WI38 (cell line): ENCODE data around the gene ANKIB1.
"Not testable (repeated sequence)": the region's sequence is repeated elsewhere in the genome, so short reads cannot be mapped to it uniquely, and the experiment has no call there.

Source experiments
- H3K4me3 ChIP-seq: 2 replicates; pipeline ENCODE4 v1.5.1; 2011; ENCODE audit warnings: low read depth, mild to moderate bottlenecking, control low read depth, low read length
- CTCF ChIP-seq: IDR thresholded peaks from 2 replicates; pipeline ENCODE4 v1.5.1; 2012; ENCODE audit warnings: low read depth, mild to moderate bottlenecking, control low read depth, low read length

ANKIB1 gene

GRCh38 chr7:92402920-92403759 lies 157.4 kb downstream of the ANKIB1 start:
- TF ChIP-seq CTCF = no peak
- no peak overlapping the region for H3K4me3 ChIP-seq

GRCh38 chr7:92403760-92404074 lies 157.9 kb downstream of the ANKIB1 start:
- H3K4me3 ChIP-seq = no peak overlapping the region
- no peak for TF ChIP-seq CTCF

- TF ChIP-seq CTCF = no peak
- H3K4me3 ChIP-seq = no peak overlapping the region
Observed at GRCh38 chr7:92404170-92404614, 158.4 kb downstream of the ANKIB1 start.

- H3K4me3 ChIP-seq = no peak overlapping the region
- no peak for TF ChIP-seq CTCF
Observed at GRCh38 chr7:92409357-92409756, 163.6 kb downstream of the ANKIB1 start.

GRCh38 chr7:92410162-92410561 lies 164.4 kb downstream of the ANKIB1 start:
- H3K4me3 ChIP-seq = not testable (repeated sequence)

- no peak overlapping the region for H3K4me3 ChIP-seq
- TF ChIP-seq CTCF = no peak
Observed at GRCh38 chr7:92412745-92413144, 167.0 kb downstream of the ANKIB1 start.

GRCh38 chr7:92413550-92413949 lies 167.8 kb downstream of the ANKIB1 start:
- no peak for TF ChIP-seq CTCF
- H3K4me3 ChIP-seq = no peak overlapping the region

- no peak for TF ChIP-seq CTCF
- H3K4me3 ChIP-seq = no peak overlapping the region
Observed at GRCh38 chr7:92415225-92415624, 169.5 kb downstream of the ANKIB1 start.
